KOPT-K1 (cell line): ENCODE measurements around the gene VPS13D.

Source experiments
- H3K27ac ChIP-seq: fragments of 200-600 bp; sonication (generic); 2 replicates; pipeline ENCODE4 v1.5.1; 2016; ENCODE audit warnings: antibody characterized with exemption, mild to moderate bottlenecking, low read depth, low read length; ENCODE audit not compliant: poor library complexity, severe bottlenecking
- H3K36me3 ChIP-seq: fragments of 200-600 bp; sonication (generic); 2 replicates; pipeline ENCODE4 v1.5.1; 2017; ENCODE audit warnings: antibody characterized with exemption, mild to moderate bottlenecking, low read length, moderate library complexity; ENCODE audit not compliant: insufficient read depth
- H3K9me3 ChIP-seq: fragments of 200-600 bp; sonication (generic); 2 replicates; pipeline ENCODE4 v1.5.1; 2017; ENCODE audit warnings: antibody characterized with exemption, low read length, mild to moderate bottlenecking; ENCODE audit not compliant: insufficient read depth, poor library complexity, severe bottlenecking

Gene VPS13D

GRCh38 chr1:12397462-12398450, 167.9 kb downstream of the VPS13D start:
- Histone ChIP-seq H3K36me3 (peaks cover 30% of the 10 kb centered on the region; the same call in 1 of the 2 replicates), H3K9me3 (no peaks in the 10 kb centered on the region), H3K27ac (no peak overlapping the region)

- peaks cover 33% of the 10 kb centered on the region for H3K36me3 ChIP-seq
Observed at GRCh38 chr1:12398479-12398878, 168.6 kb downstream of the VPS13D start.

GRCh38 chr1:12400027-12400693, 170.3 kb downstream of the VPS13D start:
- H3K36me3 ChIP-seq: peaks cover 50% of the 10 kb centered on the region
- H3K27ac ChIP-seq: no peak overlapping the region
- no peaks in the 10 kb centered on the region for H3K9me3 ChIP-seq

More at GRCh38 chr1:12398479-12398878, 168.6 kb downstream of the VPS13D start:
- H3K27ac ChIP-seq: no peak overlapping the region
- H3K9me3 ChIP-seq: no peaks in the 10 kb centered on the region

GRCh38 chr1:12402159-12402673, 172.4 kb downstream of the VPS13D start:
- H3K36me3 ChIP-seq: peaks cover 65% of the 10 kb centered on the region
- no peaks in the 10 kb centered on the region for H3K9me3 ChIP-seq
- H3K27ac ChIP-seq: no peak overlapping the region

GRCh38 chr1:12402842-12403241, 173.0 kb downstream of the VPS13D start:
- H3K9me3 ChIP-seq: no peaks in the 10 kb centered on the region
- no peak overlapping the region for H3K27ac ChIP-seq
- H3K36me3 ChIP-seq: peaks cover 65% of the 10 kb centered on the region

GRCh38 chr1:12404918-12405317, 175.1 kb downstream of the VPS13D start:
- Histone ChIP-seq H3K9me3 (peaks cover 5% of the 10 kb centered on the region), H3K36me3 (peaks cover 69% of the 10 kb centered on the region), H3K27ac (no peak overlapping the region)

- peaks cover 11% of the 10 kb centered on the region for H3K9me3 ChIP-seq
- no peak overlapping the region for H3K27ac ChIP-seq
- peaks cover 68% of the 10 kb centered on the region for H3K36me3 ChIP-seq
Observed at GRCh38 chr1:12405325-12406210, 175.7 kb downstream of the VPS13D start.

- peaks cover 16% of the 10 kb centered on the region for H3K9me3 ChIP-seq
- H3K36me3 ChIP-seq: peaks cover 67% of the 10 kb centered on the region
- no peak overlapping the region for H3K27ac ChIP-seq
Observed at GRCh38 chr1:12406211-12407021, 176.6 kb downstream of the VPS13D start.

- peaks cover 16% of the 10 kb centered on the region for H3K9me3 ChIP-seq
- no peak overlapping the region for H3K27ac ChIP-seq
- H3K36me3 ChIP-seq: peaks cover 63% of the 10 kb centered on the region
Observed at GRCh38 chr1:12407050-12407961, 177.5 kb downstream of the VPS13D start.

GRCh38 chr1:12407962-12408454, 178.2 kb downstream of the VPS13D start:
- H3K36me3 ChIP-seq: peaks cover 61% of the 10 kb centered on the region
- peaks cover 16% of the 10 kb centered on the region for H3K9me3 ChIP-seq
- H3K27ac ChIP-seq: no peak overlapping the region

GRCh38 chr1:12408662-12409061, 178.8 kb downstream of the VPS13D start:
- Histone ChIP-seq H3K9me3 (peaks cover 16% of the 10 kb centered on the region), H3K36me3 (peaks cover 56% of the 10 kb centered on the region), H3K27ac (no peak overlapping the region)

- peaks cover 16% of the 10 kb centered on the region for H3K9me3 ChIP-seq
- no peak overlapping the region for H3K27ac ChIP-seq
- H3K36me3 ChIP-seq: peaks cover 46% of the 10 kb centered on the region
Observed at GRCh38 chr1:12409681-12410080, 179.9 kb downstream of the VPS13D start.

GRCh38 chr1:12410351-12410750, 180.5 kb downstream of the VPS13D start:
- Histone ChIP-seq H3K36me3 (peaks cover 40% of the 10 kb centered on the region), H3K9me3 (peaks cover 16% of the 10 kb centered on the region), H3K27ac (no peak overlapping the region)
